ENCODE results near the gene IGBP1. TPM values are rescaled to one million over a fixed set of nuclear protein-coding genes. Genes with fewer than 3 reads are reported as not detected.
A peak's percentile ranks its signal among the peaks of the same experiment; 100 is the strongest.
"Not testable (repeated sequence)": the region's sequence is repeated elsewhere in the genome, so short reads cannot be mapped to it uniquely, and the experiment has no call there.

IGBP1 gene
- total and polyA plus RNA-seq, 3 experiments from 2014 or later, result 33.6 to 59.3 (median 33.6) TPM

GRCh38 chrX:70190225-70190624 is 57.0 kb downstream of the IGBP1 start:
- Histone ChIP-seq H3K36me3 (ENCODE audit: insufficient read depth, low read length) (no peaks in the 10 kb centered on the region), H3K4me3 (ENCODE audit: low read length) (no peak overlapping the region), H3K4me1 (ENCODE audit: insufficient read depth, low read length) (no peaks in the 10 kb centered on the region), H3K27ac (ENCODE audit: low read depth, low read length) (no peak overlapping the region), H3K27me3 (ENCODE audit: insufficient read depth, low read length, poor library complexity, severe bottlenecking) (no peaks in the 10 kb centered on the region), H3K9me3 (ENCODE audit: low read length) (no peaks in the 10 kb centered on the region)
- H3K4me3 Mint-ChIP-seq, result no peak overlapping the region
- POLR2A ChIA-PET, result no interaction called here
- H3K36me3 Mint-ChIP-seq, result peaks cover 0 to 3% (median 0%) of the 10 kb centered on the region in 3 donors
- DNase-seq, result no peak
- peaks cover 18 to 22% of the 10 kb centered on the region in 2 donors for H3K27me3 Mint-ChIP-seq
- H3K9me3 Mint-ChIP-seq, result peaks cover 0 to 10% (median 4%) of the 10 kb centered on the region in 5 donors
- CTCF ChIA-PET, result no interaction called here
- H3K4me1 Mint-ChIP-seq, result no peaks in the 10 kb centered on the region
- H3K27ac Mint-ChIP-seq, result no peak overlapping the region

- H3K4me3 Mint-ChIP-seq, result peak overlapping the region in 2 of 7 donors; percentile 2 to 56
- peaks cover 2 to 6% (median 4%) of the 10 kb centered on the region in 3 donors for H3K4me1 Mint-ChIP-seq
- H3K36me3 Mint-ChIP-seq, result no peaks in the 10 kb centered on the region
- Histone ChIP-seq H3K4me3 (ENCODE audit: low read length) (no peak overlapping the region), H3K27ac (ENCODE audit: low read depth, low read length) (no peak overlapping the region), H3K4me1 (ENCODE audit: insufficient read depth, low read length) (no peaks in the 10 kb centered on the region), H3K36me3 (ENCODE audit: insufficient read depth, low read length) (no peaks in the 10 kb centered on the region), H3K27me3 (ENCODE audit: insufficient read depth, low read length, poor library complexity, severe bottlenecking) (no peaks in the 10 kb centered on the region), H3K9me3 (ENCODE audit: low read length) (no peaks in the 10 kb centered on the region)
- H3K9me3 Mint-ChIP-seq, result no peaks in the 10 kb centered on the region
- ChIA-PET CTCF (interaction anchor here (2.2 kb wide), 1 partner anchor 236 kb away, joined by 9 read pairs; no protein-coding TSS in a partner anchor), POLR2A (no interaction called here)
- H3K27me3 Mint-ChIP-seq, result peaks cover 0 to 3% of the 10 kb centered on the region in 2 donors
- no peak overlapping the region for H3K27ac Mint-ChIP-seq
- peak; percentile 35 to 70 (median 47) for DNase-seq
These were observed 63.9 kb downstream of the IGBP1 start for GRCh38 chrX:70196961-70197720.

GRCh38 chrX:70201732-70202131 is 68.5 kb downstream of the IGBP1 start:
- Histone ChIP-seq H3K27me3 (ENCODE audit: insufficient read depth, low read length, poor library complexity, severe bottlenecking) (no peaks in the 10 kb centered on the region), H3K4me3 (ENCODE audit: low read length) (no peak overlapping the region), H3K36me3 (ENCODE audit: insufficient read depth, low read length) (no peaks in the 10 kb centered on the region), H3K4me1 (ENCODE audit: insufficient read depth, low read length) (no peaks in the 10 kb centered on the region), H3K9me3 (ENCODE audit: low read length) (no peaks in the 10 kb centered on the region), H3K27ac (ENCODE audit: low read depth, low read length) (no peak overlapping the region)
- peak overlapping the region in 2 of 8 donors; percentile 9 to 44 for H3K27ac Mint-ChIP-seq
- ChIA-PET CTCF (no interaction called here), POLR2A (no interaction called here)
- peaks cover 2 to 6% (median 4%) of the 10 kb centered on the region in 3 donors for H3K4me1 Mint-ChIP-seq
- no peak overlapping the region for H3K4me3 Mint-ChIP-seq
- no peaks in the 10 kb centered on the region for H3K9me3 Mint-ChIP-seq
- peak in 1 of 5 donors; percentile 8 for DNase-seq
- no peaks in the 10 kb centered on the region for H3K36me3 Mint-ChIP-seq
- H3K27me3 Mint-ChIP-seq, result peaks cover 4 to 13% of the 10 kb centered on the region in 2 donors

GRCh38 chrX:70208479-70208878 is 75.2 kb downstream of the IGBP1 start:
- Mint-ChIP-seq H3K9me3 (peaks cover 0 to 4% (median 0%) of the 10 kb centered on the region in 5 donors), H3K27ac (peak overlapping the region in 1 of 8 donors; percentile 56), H3K27me3 (peaks cover 4 to 17% of the 10 kb centered on the region in 2 donors), H3K4me1 (no peaks in the 10 kb centered on the region), H3K36me3 (no peaks in the 10 kb centered on the region), H3K4me3 (no peak overlapping the region)
- ChIA-PET POLR2A (no interaction called here), CTCF (no interaction called here)
- no peak for DNase-seq
- Histone ChIP-seq H3K4me3 (ENCODE audit: low read length) (no peak overlapping the region), H3K4me1 (ENCODE audit: insufficient read depth, low read length) (no peaks in the 10 kb centered on the region), H3K27ac (ENCODE audit: low read depth, low read length) (no peak overlapping the region), H3K9me3 (ENCODE audit: low read length) (no peaks in the 10 kb centered on the region), H3K36me3 (ENCODE audit: insufficient read depth, low read length) (no peaks in the 10 kb centered on the region), H3K27me3 (ENCODE audit: insufficient read depth, low read length, poor library complexity, severe bottlenecking) (no peaks in the 10 kb centered on the region)

- H3K9me3 Mint-ChIP-seq; H3K9me3 ChIP-seq (ENCODE audit: low read length); H3K4me1 Mint-ChIP-seq; POLR2A ChIA-PET; H3K27ac ChIP-seq (ENCODE audit: low read depth, low read length); H3K4me3 Mint-ChIP-seq; H3K27me3 ChIP-seq (ENCODE audit: insufficient read depth, low read length, poor library complexity, severe bottlenecking); H3K36me3 Mint-ChIP-seq; H3K4me1 ChIP-seq (ENCODE audit: insufficient read depth, low read length); CTCF ChIA-PET; H3K27ac Mint-ChIP-seq; DNase-seq; H3K4me3 ChIP-seq (ENCODE audit: low read length); H3K36me3 ChIP-seq (ENCODE audit: insufficient read depth, low read length): not testable (repeated sequence)
- peaks cover 4 to 11% of the 10 kb centered on the region in 2 donors for H3K27me3 Mint-ChIP-seq
These were observed 76.3 kb downstream of the IGBP1 start for GRCh38 chrX:70209570-70209969.

Other genes starting within 250 kb of the IGBP1 start
- not detected for gene AWAT2, start 83.5 kb upstream of the IGBP1 start, total RNA-seq
- not detected for gene AWAT2, start 83.5 kb upstream of the IGBP1 start, polyA plus RNA-seq
- not detected for gene OTUD6A, start 71.0 kb upstream of the IGBP1 start, total RNA-seq
- not detected for gene OTUD6A, start 71.0 kb upstream of the IGBP1 start, polyA plus RNA-seq
- gene DGAT2L6, start 44.0 kb downstream of the IGBP1 start, total RNA-seq, result not detected
- not detected for gene DGAT2L6, start 44.0 kb downstream of the IGBP1 start, polyA plus RNA-seq
- not detected for gene AWAT1, start 101.2 kb downstream of the IGBP1 start, total RNA-seq
- gene AWAT1, start 101.2 kb downstream of the IGBP1 start, polyA plus RNA-seq, result not detected
- gene P2RY4, start 126.8 kb downstream of the IGBP1 start, total RNA-seq, result under 1 TPM in 1 of 2 experiments, not detected in 1; 0.18 TPM
- not detected for gene P2RY4, start 126.8 kb downstream of the IGBP1 start, polyA plus RNA-seq
- not detected for gene ARR3, start 134.9 kb downstream of the IGBP1 start, total RNA-seq
- not detected for gene ARR3, start 134.9 kb downstream of the IGBP1 start, polyA plus RNA-seq
- gene RAB41, start 148.7 kb downstream of the IGBP1 start, total RNA-seq, result not detected
- gene RAB41, start 148.7 kb downstream of the IGBP1 start, polyA plus RNA-seq, result not detected
- gene PDZD11, start 156.5 kb downstream of the IGBP1 start, total RNA-seq, result 10 to 100 TPM; 26.4 to 28.9 TPM
- 40.7 TPM for gene PDZD11, start 156.5 kb downstream of the IGBP1 start, polyA plus RNA-seq
- gene KIF4A, start 156.7 kb downstream of the IGBP1 start, total RNA-seq, result 10 to 100 TPM; 16.5 to 17.7 TPM
- not detected for gene KIF4A, start 156.7 kb downstream of the IGBP1 start, polyA plus RNA-seq